Hepatic stellate cell (primary cell): ENCODE measurements around the gene FBXO31.
A peak's percentile ranks its signal among the peaks of the same experiment; 100 is the strongest.

Experiments used
- DNase-seq: peaks from one replicate; pipeline ENCODE4 v3.0.0; 2011; ENCODE audit warnings: low spot score

FBXO31 gene

GRCh38 chr16:87309620-87310525 is 73.7 kb downstream of the FBXO31 start:
- no peak for DNase-seq

- no peak for DNase-seq
These were observed 74.8 kb downstream of the FBXO31 start for GRCh38 chr16:87308826-87309225.

- DNase-seq: no peak
These were observed 77.1 kb downstream of the FBXO31 start for GRCh38 chr16:87306516-87306915.

- peak; percentile 89 for DNase-seq
These were observed 77.8 kb downstream of the FBXO31 start for GRCh38 chr16:87305505-87306391.

- no peak for DNase-seq
These were observed 78.6 kb downstream of the FBXO31 start for GRCh38 chr16:87304951-87305350.

GRCh38 chr16:87303962-87304521 is 79.5 kb downstream of the FBXO31 start:
- DNase-seq: no peak

GRCh38 chr16:87303431-87303930 is 80.1 kb downstream of the FBXO31 start:
- DNase-seq: peak; percentile 42

- DNase-seq: no peak
These were observed 84.6 kb downstream of the FBXO31 start for GRCh38 chr16:87298857-87299465.

GRCh38 chr16:87297918-87298631 is 85.5 kb downstream of the FBXO31 start:
- peak; percentile 72 for DNase-seq

GRCh38 chr16:87297407-87297806 is 86.2 kb downstream of the FBXO31 start:
- DNase-seq: no peak

- no peak for DNase-seq
These were observed 87.7 kb downstream of the FBXO31 start for GRCh38 chr16:87295661-87296531.

GRCh38 chr16:87295259-87295658 is 88.3 kb downstream of the FBXO31 start:
- DNase-seq: no peak

GRCh38 chr16:87293990-87294389 is 89.6 kb downstream of the FBXO31 start:
- DNase-seq: no peak

- DNase-seq: no peak
These were observed 91.6 kb downstream of the FBXO31 start for GRCh38 chr16:87291944-87292343.

GRCh38 chr16:87288753-87289362 is 94.7 kb downstream of the FBXO31 start:
- no peak for DNase-seq

GRCh38 chr16:87286839-87287626 is 96.5 kb downstream of the FBXO31 start:
- DNase-seq: no peak

GRCh38 chr16:87284183-87284582 is 99.4 kb downstream of the FBXO31 start:
- DNase-seq: no peak

- no peak for DNase-seq
These were observed 104.4 kb downstream of the FBXO31 start for GRCh38 chr16:87279094-87279658.
